NCI-H1105 treated with DMSO at 0.1 percent for 48 hours (cell line): ENCODE data around the gene POTEJ.
"Not testable (repeated sequence)": the region's sequence is repeated elsewhere in the genome, so short reads cannot be mapped to it uniquely, and the experiment has no call there.

Source experiments
- DNase-seq: peaks from one replicate; lab custom pipeline; 2025; lab: John Stamatoyannopoulos, UW

Gene POTEJ

DNA sequence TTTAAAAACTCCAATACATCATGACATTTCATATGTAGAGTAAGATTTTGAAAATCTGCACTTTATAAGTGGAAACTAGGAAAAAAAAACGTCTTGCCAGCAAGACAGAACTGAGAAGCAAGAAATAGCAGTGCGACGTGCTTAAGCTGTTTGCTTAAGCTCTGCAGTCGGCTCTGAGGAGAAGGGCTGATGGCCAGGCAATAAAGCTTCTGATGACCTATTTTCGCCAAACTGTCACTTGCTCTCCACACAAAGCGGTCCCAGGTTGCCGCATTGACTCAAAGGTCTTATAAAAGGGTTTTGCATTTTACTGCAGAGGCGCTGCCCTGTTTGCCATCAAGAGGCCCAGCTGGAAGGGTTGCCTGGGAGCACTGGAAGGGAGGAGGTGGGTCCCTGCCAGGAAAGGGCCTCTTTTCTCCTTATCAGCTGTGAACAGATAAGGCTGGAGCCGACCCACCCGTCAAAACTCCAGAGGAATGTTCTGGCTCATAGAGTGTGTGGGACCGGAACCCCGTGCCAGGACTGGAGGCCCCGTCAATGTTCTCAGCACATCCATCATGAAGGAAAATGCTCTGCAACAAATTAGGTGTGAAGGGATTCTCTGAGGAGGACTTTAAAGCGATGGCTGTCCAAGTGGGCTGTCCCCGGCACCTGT is 9.5 kb upstream of the POTEJ start:
- not testable (repeated sequence) for DNase-seq

GRCh38 chr2:130608276-130609001 is 2.8 kb upstream of the POTEJ start:
- not testable (repeated sequence) for DNase-seq

DNA sequence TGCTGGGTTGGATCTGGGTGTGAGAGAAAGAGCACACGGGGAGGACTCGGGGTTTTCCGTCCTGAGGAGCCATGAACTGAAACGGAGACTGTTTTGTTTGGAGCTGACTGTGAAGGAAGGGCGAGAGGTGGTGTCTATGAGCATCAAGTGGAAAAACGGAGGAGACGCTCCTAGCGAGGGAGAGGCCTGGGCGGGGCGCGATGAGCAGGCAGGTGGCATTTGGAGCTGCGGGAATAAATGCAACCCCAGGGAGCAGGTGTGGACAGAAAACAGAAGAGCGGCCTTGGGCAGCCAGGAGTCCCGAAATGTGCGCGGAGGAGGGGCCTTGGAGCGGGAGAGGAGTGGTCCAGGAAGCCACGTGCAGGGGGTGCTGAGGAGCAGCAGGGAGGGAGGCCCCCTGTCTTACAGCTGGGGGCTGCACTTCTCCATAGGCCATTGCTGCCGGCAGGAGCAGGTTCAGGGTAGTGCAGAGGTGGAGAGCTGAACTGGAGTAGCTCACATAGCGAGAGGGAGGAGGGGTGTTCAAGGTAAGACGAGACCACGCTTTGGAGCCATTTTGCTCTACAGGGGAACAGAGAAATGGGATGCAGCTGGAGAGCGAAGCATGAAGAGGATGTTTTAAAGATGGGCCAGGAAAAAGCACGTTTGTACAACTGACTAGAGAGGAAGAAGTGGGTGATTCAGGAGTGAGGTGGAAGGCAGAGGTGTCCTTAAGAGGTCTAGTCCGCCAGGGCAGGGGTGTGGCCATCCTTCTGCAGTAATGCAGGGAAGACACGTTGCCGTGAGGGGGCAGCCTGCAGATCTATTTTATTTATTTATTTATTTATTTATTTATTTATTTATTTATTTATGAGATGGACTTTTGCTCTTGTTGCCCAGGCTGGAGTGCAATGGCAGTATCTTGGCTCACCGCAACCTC is 2.0 kb upstream of the POTEJ start:
- not testable (repeated sequence) for DNase-seq

- not testable (repeated sequence) for DNase-seq
Measured at GRCh38 chr2:130610486-130610885, 754 bp upstream of the POTEJ start.

- DNase-seq, result not testable (repeated sequence)
Measured at GRCh38 chr2:130628784-130629475, 17.7 kb downstream of the POTEJ start.

DNA sequence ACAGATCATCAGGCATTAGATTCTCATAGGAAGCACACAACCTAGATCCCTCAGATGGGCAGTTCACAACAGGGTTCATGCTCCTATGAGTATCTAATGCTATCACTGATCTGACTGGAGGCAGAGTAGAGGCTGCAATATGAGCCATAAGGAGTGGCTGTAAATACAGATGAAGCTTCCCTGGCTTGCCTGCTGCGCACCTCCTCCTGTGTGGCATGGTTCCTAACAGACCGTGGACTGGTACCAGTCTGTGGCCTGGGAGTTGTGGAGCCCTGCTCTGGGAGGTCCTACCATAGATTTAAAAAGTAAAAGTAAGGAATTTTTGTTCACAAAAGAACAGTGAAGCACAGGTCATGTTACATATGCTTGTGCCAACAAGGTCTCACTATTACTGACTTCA is 27.7 kb downstream of the POTEJ start:
- DNase-seq, result not testable (repeated sequence)

DNA sequence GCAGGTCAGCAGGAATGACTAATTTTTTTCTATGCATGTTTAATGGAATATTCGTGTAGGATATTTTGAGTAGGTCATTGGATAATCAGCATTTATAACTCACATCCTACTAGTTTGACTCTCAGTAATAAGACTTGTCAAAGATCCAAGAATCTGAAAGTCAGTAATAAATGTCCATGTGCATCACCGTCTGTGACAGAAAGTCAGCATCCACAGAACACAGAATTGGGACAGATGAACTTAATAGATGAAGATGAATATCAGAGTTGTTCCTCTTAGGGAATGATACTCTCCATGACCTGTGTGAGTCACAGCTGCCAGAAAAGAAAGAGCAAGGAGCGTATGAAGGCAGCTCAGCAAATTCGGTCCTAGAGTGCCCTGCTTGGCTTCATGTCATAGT is 30.4 kb downstream of the POTEJ start:
- DNase-seq, result not testable (repeated sequence)

GRCh38 chr2:130649285-130649684 is 38.0 kb downstream of the POTEJ start:
- not testable (repeated sequence) for DNase-seq

DNA sequence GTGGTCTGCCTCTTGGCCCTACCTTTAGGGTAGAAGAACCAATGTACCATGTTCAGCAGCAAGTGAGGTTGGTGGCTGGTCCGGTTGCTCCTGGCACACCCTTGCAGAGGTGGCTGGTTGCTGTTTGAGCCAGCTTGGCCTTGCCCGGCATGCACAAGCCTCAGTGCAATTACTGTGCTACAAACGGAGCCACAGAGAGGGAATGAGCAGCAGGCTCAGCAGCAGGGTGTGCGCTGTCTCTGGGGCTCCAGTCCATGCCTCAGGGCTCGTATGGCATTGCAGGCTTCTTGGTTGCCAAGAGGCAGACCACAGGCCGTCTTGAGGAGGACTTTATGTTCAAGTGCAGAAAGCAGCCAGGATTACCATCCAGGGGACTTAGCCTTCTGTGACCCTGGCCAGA is 53.3 kb downstream of the POTEJ start:
- not testable (repeated sequence) for DNase-seq

DNA sequence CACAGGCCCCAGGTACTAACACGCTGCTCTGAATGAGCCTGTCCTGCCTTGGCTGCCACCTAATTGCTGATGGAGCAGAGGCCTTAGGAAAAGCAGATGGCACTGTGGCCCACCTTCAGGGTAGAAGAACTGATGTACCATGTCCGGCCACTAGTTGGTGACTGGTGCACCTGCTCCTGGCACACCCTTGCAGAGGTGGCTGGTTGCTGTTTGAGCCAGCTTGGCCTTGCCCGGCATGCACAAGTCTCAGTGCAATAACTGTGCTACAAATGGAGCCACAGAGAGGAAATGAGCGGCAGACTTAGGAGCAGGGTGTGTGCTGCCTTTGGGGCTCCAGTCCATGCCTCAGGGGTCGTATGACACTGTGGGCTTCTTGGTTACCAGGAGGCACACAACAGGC is 54.4 kb downstream of the POTEJ start:
- not testable (repeated sequence) for DNase-seq

- DNase-seq, result not testable (repeated sequence)
Measured at GRCh38 chr2:130667516-130667915, 56.3 kb downstream of the POTEJ start.

DNA sequence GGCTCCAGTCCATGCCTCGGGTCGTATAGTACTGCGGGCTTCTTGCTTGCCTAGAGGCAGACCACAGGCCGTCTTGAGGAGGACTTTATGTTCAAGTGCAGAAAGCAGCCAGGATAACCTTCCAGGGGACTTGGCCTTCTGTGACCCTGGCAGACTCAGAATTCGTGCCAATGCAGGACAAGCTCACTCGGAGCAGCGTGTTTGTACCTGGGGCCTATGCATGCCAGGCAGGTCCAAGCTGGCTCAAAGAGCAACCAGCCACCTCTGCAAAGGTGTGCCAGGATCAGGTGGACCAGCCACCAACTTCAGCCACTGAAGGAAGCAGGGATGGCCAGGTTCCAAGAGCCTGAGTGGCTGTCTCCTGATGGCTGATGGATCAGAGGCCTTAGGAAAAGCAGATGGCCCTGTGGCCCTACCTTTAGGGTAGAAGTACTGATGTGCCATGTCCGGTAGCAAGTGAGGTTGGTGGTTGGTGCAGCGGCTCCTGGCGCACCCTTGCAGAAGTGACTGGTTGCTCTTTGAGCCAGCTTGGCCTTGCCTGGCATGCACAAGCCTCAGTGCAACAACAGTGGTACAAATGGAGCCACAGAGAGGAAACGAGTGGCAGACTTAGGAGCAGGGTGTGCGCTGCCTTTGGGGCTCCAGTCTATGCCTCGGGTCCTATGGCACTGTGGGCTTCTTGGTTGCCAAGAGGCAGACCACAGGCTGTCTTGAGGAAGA is 58.9 kb downstream of the POTEJ start:
- not testable (repeated sequence) for DNase-seq

GRCh38 chr2:130692041-130692770 is 81.0 kb downstream of the POTEJ start:
- not testable (repeated sequence) for DNase-seq

- DNase-seq, result not testable (repeated sequence)
Measured at GRCh38 chr2:130693474-130693873, 82.2 kb downstream of the POTEJ start.

- DNase-seq, result not testable (repeated sequence)
Measured at GRCh38 chr2:130703250-130703649, 92.0 kb downstream of the POTEJ start.
